ENCODE measurements around the gene PRIM1.

The PRIM1 gene

GRCh38 chr12:56682323-56682722 is 69.8 kb downstream of the PRIM1 start:
- no peak for TF ChIP-seq EZH2phosphoT487 (IDR thresholded peaks at IDR 0.05; ENCODE audit: borderline replicate concordance)
- TF ChIP-seq, protein P1, sequence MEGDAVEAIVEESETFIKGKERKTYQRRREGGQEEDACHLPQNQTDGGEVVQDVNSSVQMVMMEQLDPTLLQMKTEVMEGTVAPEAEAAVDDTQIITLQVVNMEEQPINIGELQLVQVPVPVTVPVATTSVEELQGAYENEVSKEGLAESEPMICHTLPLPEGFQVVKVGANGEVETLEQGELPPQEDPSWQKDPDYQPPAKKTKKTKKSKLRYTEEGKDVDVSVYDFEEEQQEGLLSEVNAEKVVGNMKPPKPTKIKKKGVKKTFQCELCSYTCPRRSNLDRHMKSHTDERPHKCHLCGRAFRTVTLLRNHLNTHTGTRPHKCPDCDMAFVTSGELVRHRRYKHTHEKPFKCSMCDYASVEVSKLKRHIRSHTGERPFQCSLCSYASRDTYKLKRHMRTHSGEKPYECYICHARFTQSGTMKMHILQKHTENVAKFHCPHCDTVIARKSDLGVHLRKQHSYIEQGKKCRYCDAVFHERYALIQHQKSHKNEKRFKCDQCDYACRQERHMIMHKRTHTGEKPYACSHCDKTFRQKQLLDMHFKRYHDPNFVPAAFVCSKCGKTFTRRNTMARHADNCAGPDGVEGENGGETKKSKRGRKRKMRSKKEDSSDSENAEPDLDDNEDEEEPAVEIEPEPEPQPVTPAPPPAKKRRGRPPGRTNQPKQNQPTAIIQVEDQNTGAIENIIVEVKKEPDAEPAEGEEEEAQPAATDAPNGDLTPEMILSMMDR (conservative IDR thresholded peaks at IDR 0.05; ENCODE audit: low read length): no peak
- peaks cover 4% of the 10 kb centered on the region for H3K27me3 ChIP-seq (ENCODE audit: insufficient read depth, low read length, poor library complexity, severe bottlenecking)
- peaks cover 27% of the 10 kb centered on the region; the same call in 1 of the 2 replicates for H3K36me3 ChIP-seq (ENCODE audit: insufficient read depth, low read length)
- H3K4me1 ChIP-seq (ENCODE audit: insufficient read depth, low read length, poor library complexity, severe bottlenecking): peaks cover 32% of the 10 kb centered on the region
- peak overlapping the region; percentile 28 for H3K9ac ChIP-seq (ENCODE audit: low read depth, low read length, poor library complexity, severe bottlenecking)
- H3K9me3 ChIP-seq (ENCODE audit: insufficient read depth, low read depth, low read length): no peaks in the 10 kb centered on the region
- H2AFZ ChIP-seq (ENCODE audit: low read length): no peak overlapping the region
- peaks cover 93% of the 10 kb centered on the region for H4K20me1 ChIP-seq (ENCODE audit: insufficient read depth, low read length, poor library complexity, severe bottlenecking)
- peaks cover 100% of the 10 kb centered on the region for H3K79me2 ChIP-seq (ENCODE audit: insufficient read depth, low read length)
- H3K9me2 ChIP-seq (replicated peaks; ENCODE audit: low read depth, low read length): no peaks in the 10 kb centered on the region
- peaks cover 2% of the 10 kb centered on the region for H3F3A ChIP-seq (ENCODE audit: low read depth)
- peak overlapping the region; percentile 45 for H3K4me3 ChIP-seq (ENCODE audit: low read length, poor library complexity, severe bottlenecking)
- H3K4me2 ChIP-seq (ENCODE audit: low read depth, low read length, poor library complexity, severe bottlenecking): peak overlapping the region; percentile 80
